Effector memory CD4-positive, alpha-beta T cell (primary cell): ENCODE results near the gene XRCC1.
"Not testable (repeated sequence)": the region's sequence is repeated elsewhere in the genome, so short reads cannot be mapped to it uniquely, and the experiment has no call there.

Source experiments
- DNase-seq, 3 donors: peaks; one replicate each; pipeline ENCODE4 v3.0.0-alpha.2; 2020
- H3K27ac ChIP-seq: 2 replicates; pipeline ENCODE4 v1.7.0; 2013; ENCODE audit warnings: mild to moderate bottlenecking, low read length, moderate library complexity; ENCODE audit not compliant: insufficient read depth, poor library complexity, severe bottlenecking
- H3K27me3 ChIP-seq: replicated peaks from 2 replicates; pipeline ENCODE4 v1.7.0; 2013; ENCODE audit warnings: mild to moderate bottlenecking, low read length; ENCODE audit not compliant: insufficient read depth, control insufficient read depth, poor library complexity, severe bottlenecking
- H3K36me3 ChIP-seq: 2 replicates; pipeline ENCODE4 v1.7.0; 2013; ENCODE audit warnings: mild to moderate bottlenecking, low read length, moderate library complexity; ENCODE audit not compliant: control insufficient read depth, insufficient read depth
- H3K4me1 ChIP-seq: 2 replicates; pipeline ENCODE4 v1.7.0; 2013; ENCODE audit warnings: low read length, mild to moderate bottlenecking; ENCODE audit not compliant: control insufficient read depth, insufficient read depth, poor library complexity, severe bottlenecking
- H3K4me3 ChIP-seq: 2 replicates; pipeline ENCODE4 v1.7.0; 2013; ENCODE audit warnings: low read length, low read depth, mild to moderate bottlenecking; ENCODE audit not compliant: insufficient read depth, poor library complexity, severe bottlenecking
- H3K9me3 ChIP-seq: 2 replicates; pipeline ENCODE4 v1.7.0; 2013; ENCODE audit warnings: mild to moderate bottlenecking, low read length, moderate library complexity; ENCODE audit not compliant: control insufficient read depth

Gene XRCC1

DNA sequence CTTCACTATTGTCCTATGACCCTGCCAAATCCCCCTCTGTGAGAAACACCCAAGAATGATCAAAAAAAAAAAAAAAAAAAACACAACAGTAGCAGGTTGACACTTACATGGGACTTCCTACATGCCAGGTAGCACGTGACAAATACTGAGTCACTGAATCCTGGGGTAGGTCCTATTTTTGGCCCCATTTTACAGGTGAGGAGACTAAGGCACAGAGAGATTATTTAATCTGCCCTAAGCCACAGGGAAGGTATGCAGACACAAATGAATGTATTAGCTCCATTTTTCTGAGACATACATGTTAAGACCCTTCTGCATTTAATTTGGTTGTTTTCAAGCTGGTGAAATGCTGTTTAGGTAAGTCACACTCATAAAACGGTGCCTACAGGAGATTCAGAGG lies 26.6 kb downstream of the XRCC1 start:
- H3K27me3 ChIP-seq: no peaks in the 10 kb centered on the region
- H3K4me3 ChIP-seq: no peak overlapping the region
- H3K9me3 ChIP-seq: no peaks in the 10 kb centered on the region
- H3K27ac ChIP-seq: no peak overlapping the region
- no peaks in the 10 kb centered on the region for H3K4me1 ChIP-seq
- H3K36me3 ChIP-seq: peaks cover 55% of the 10 kb centered on the region
- DNase-seq: no peak

DNA sequence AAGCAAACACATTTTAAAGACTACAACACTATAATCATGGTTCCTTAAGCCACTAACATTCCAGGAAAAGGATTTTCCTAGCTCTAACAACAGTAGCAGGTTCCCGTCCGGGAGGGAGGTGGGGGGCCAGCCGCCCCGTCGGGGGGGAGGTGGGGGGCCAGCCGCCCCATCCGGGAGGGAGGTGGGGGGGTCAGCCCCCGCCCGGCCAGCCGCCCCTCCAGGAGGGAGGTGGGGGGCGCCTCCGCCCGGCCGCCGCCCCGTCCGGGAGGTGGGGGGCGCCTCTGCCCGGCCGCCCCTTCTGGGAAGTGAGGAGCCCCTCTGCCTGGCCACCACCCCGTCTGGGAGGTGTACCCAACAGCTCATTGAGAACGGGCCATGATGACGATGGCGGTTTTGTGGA lies 27.4 kb downstream of the XRCC1 start:
- H3K27me3 ChIP-seq, DNase-seq: not testable (repeated sequence)
- H3K36me3 ChIP-seq: peaks cover 55% of the 10 kb centered on the region

DNA sequence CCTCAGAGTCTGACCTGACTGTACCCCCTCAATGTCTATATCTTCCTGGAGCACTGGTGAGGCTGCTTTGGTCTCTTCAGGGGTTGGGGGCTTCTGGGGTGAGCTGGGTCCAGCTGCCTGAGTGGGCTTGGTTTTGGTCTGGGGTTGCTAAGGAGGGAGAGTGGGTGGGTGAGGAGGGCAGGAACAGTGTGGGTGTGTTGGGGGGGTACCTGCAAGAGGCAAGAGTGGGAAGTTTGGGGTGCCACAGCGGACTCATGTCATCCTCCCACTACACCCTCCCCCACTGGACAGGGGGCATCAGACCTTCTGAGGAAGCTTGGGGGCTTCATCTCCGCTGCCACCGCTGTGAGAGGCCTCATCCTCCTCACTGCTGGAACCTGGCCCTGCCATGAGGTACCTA lies 28.7 kb downstream of the XRCC1 start:
- no peaks in the 10 kb centered on the region for H3K27me3 ChIP-seq
- no peak overlapping the region for H3K27ac ChIP-seq
- H3K4me3 ChIP-seq: no peak overlapping the region
- DNase-seq: no peak
- H3K9me3 ChIP-seq: no peaks in the 10 kb centered on the region
- peaks cover 55% of the 10 kb centered on the region for H3K36me3 ChIP-seq
- no peaks in the 10 kb centered on the region for H3K4me1 ChIP-seq

More for the DNA sequence above, 27.4 kb downstream of the XRCC1 start:
- H3K27ac ChIP-seq, H3K4me3 ChIP-seq, H3K4me1 ChIP-seq, H3K9me3 ChIP-seq: not testable (repeated sequence)

DNA sequence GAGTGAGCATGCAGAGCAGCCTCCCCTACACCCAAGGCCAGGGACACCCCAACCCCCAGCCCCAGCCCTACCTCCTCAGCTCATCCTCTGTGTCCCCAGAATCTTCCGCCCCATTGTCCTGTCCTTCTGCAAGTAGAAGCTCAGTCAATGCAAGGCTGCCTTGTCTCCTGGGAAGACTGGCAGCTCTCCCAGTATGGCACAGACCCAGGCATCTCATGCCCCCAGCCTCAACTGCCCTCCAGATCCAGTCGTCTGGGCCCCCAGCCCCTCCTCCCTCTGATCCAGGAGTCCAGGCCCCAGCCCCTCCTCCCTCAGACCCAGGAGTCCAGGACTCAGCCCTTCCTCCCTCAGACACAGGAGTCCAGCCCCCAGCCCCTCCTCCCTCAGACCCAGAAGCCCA lies 29.3 kb downstream of the XRCC1 start:
- H3K4me3 ChIP-seq: no peak overlapping the region
- peaks cover 53% of the 10 kb centered on the region for H3K36me3 ChIP-seq
- no peaks in the 10 kb centered on the region for H3K4me1 ChIP-seq
- H3K27me3 ChIP-seq: no peaks in the 10 kb centered on the region
- H3K27ac ChIP-seq: no peak overlapping the region
- DNase-seq: no peak
- H3K9me3 ChIP-seq: no peaks in the 10 kb centered on the region

DNA sequence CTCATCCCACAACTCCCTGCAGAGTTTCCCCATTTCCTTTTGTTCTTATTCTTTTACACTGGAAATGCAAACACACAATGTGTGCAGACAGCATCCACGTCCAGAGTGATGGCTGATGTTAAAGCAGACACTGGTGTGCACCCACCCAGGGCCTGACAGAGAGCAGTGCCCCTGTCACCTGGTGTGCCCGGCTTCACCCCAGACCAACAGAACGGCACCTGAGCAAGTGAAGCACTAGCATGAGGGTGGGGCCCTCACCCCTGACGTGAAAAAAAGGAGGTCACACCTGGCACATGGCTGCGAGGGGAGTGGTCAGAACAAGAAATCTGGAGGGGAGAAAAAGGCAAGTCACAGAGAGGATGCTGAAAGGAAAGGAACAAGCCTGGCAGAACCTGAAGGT lies 30.1 kb downstream of the XRCC1 start:
- Histone ChIP-seq H3K27ac (no peak overlapping the region), H3K4me3 (no peak overlapping the region), H3K4me1 (no peaks in the 10 kb centered on the region), H3K27me3 (no peaks in the 10 kb centered on the region), H3K9me3 (no peaks in the 10 kb centered on the region), H3K36me3 (peaks cover 53% of the 10 kb centered on the region)
- DNase-seq: no peak

DNA sequence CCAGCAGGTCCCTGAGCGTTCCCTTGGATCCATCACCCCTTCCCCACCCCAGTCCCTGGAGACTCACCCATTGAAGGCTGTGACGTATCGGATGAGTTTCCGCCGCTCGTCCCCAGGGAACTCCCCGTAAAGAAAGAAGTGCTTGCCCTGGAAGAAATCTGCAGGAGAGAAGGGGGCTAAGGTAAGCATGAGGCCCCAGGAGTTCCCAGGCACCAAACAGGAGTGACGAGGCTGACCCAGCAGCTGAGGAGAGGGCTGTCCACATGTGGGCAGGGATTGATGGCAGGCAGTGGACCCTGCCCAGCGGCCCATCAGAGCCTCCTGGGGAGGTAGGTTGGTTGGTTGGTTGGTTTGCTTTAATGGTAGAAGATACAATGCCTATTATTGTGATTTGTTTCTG lies 31.2 kb downstream of the XRCC1 start:
- no peak overlapping the region for H3K4me3 ChIP-seq
- H3K4me1 ChIP-seq: no peaks in the 10 kb centered on the region
- DNase-seq: no peak
- peaks cover 52% of the 10 kb centered on the region for H3K36me3 ChIP-seq
- H3K27ac ChIP-seq: no peak overlapping the region
- no peaks in the 10 kb centered on the region for H3K27me3 ChIP-seq
- H3K9me3 ChIP-seq: no peaks in the 10 kb centered on the region

DNA sequence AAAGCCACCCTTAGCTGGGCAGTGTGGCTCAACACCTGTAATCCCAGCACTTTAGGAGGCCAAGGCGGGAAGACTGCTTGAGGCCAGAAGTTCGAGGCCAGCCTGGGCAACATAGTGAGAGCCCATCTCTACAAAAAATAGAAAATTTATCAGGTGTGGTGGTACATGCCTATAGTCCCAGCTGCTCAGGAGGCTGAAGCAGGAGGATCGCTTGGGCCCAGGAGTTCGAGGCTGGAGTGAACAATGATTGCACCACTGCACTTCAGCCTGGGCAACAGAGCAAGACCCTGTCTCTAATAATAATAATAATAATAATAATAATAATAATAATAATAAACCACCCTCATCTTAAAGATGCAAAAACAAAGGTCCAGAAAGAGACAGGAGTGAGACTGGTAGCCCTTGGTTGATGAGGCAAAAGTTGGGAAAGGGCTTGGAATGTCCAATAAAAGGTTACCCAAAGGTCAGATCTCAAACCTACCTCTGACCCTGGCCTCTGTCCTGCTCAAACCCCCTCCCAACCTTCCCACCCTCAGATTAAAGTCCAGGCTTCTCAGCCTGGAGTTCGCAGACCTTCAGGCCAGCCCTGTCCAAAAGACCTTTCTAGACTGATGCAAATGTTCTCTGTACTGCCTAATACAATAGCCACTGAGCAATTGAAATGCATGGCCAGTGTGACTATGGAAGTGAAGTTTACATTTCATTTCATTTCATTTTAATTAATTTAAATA lies 33.2 kb downstream of the XRCC1 start:
- Histone ChIP-seq H3K4me1 (no peaks in the 10 kb centered on the region), H3K36me3 (peaks cover 60% of the 10 kb centered on the region), H3K27me3 (no peaks in the 10 kb centered on the region), H3K4me3 (no peak overlapping the region), H3K27ac (no peak overlapping the region), H3K9me3 (peaks cover 3% of the 10 kb centered on the region)
- no peak for DNase-seq

DNA sequence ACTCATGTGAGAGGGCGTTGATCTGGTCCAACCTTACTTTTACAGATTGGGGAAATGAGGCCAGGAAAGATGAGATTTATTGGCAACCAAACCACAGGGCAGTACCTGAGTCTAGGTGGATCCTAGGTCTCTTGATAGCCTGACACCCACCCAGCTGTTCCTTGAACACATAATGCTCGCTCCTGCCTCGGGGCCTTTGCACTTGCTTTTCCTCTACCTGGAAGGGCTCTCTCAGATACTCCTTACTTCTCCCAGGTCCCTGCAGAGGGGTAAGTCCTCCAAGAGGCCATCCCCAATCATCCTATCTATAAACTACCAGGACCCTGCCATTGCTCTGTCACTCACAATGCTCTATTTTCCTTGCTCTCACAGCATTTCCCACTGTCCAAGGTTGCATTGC lies 34.9 kb downstream of the XRCC1 start:
- Histone ChIP-seq H3K4me3 (no peak overlapping the region), H3K27me3 (no peaks in the 10 kb centered on the region), H3K9me3 (peaks cover 3% of the 10 kb centered on the region), H3K27ac (no peak overlapping the region), H3K36me3 (peaks cover 55% of the 10 kb centered on the region), H3K4me1 (no peaks in the 10 kb centered on the region)
- no peak for DNase-seq

DNA sequence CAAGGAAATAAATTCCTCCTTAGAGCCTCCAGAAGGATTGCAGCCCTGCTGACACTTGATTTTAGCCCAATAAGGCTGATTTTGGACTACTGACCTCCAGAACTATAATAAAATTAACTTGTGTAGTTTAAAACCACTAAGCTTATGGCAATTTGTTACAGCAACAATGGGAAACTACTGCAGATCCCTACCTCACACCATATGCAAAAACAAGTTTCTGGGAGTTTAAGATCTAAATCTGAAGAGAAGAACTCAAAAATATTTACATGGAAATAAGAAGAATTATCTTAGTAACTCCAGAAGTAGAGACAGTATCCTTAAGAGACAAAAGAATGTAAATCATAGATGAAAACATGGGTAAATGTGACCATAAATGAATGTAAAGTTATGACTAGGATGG lies 36.4 kb downstream of the XRCC1 start:
- H3K4me3 ChIP-seq: no peak overlapping the region
- H3K27ac ChIP-seq: no peak overlapping the region
- H3K27me3 ChIP-seq: no peaks in the 10 kb centered on the region
- DNase-seq: no peak
- H3K9me3 ChIP-seq: peaks cover 3% of the 10 kb centered on the region
- H3K36me3 ChIP-seq: peaks cover 43% of the 10 kb centered on the region
- H3K4me1 ChIP-seq: peaks cover 3% of the 10 kb centered on the region

DNA sequence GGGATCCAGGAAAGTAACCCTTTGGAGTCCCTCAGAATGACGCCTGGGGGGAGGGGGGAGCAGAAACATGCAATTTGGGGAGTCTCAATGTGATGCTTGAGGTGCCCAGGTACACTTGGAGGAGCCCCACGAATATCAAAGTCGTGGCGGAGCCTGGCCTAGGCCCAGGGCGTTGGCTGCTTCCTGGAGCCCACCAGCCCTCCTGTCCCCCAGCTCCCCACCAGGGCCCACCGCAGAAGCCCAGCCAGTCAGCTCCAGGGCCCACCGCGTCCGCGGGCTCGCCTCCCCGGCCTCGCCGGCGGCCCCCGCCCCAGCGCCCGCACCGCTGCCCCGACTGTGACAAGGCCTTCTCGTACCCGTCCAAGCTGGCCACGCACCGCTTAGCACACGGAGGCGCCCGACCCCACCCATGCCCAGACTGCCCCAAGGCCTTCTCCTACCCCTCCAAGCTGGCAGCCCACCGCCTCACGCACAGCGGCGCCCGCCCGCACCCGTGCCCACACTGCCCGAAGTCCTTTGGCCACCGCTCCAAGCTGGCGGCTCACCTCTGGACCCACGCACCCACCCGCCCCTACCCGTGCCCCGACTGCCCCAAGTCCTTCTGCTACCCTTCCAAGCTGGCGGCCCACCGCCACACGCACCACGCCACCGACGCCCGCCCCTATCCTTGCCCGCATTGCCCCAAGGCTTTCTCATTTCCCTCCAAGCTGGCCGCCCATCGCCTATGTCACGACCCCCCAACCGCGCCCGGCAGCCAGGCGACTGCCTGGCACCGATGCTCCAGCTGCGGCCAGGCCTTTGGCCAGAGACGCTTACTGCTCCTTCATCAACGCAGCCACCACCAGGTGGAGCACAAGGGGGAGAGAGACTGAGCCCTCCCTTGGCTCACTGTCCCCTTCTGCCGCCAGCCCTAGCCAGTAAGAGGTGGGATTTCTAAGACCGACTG lies 40.2 kb downstream of the XRCC1 start:
- H3K27me3 ChIP-seq: no peaks in the 10 kb centered on the region
- H3K9me3 ChIP-seq: peaks cover 3% of the 10 kb centered on the region
- peaks cover 10% of the 10 kb centered on the region for H3K4me1 ChIP-seq
- no peak for DNase-seq
- H3K36me3 ChIP-seq: peaks cover 13% of the 10 kb centered on the region
- no peak overlapping the region for H3K4me3 ChIP-seq
- no peak overlapping the region for H3K27ac ChIP-seq
